HG03060 (cell line): Measurements from ENCODE around the gene ABITRAM.
"Not testable (repeated sequence)": the region's sequence is repeated elsewhere in the genome, so short reads cannot be mapped to it uniquely, and the experiment has no call there.

Source experiments
- ATAC-seq: cut with Tn5 transposase; IDR thresholded peaks from one replicate; pipeline ENCODE4 v1.9.1; 2021; ENCODE audit warnings: low read depth, moderate number of reproducible peaks; ENCODE audit not compliant: unreplicated experiment

ABITRAM gene

GRCh38 chr9:108924466-108924865, 9.7 kb upstream of the ABITRAM start:
- no peak for ATAC-seq

- no peak for ATAC-seq
Observed at GRCh38 chr9:108928386-108928785, 5.8 kb upstream of the ABITRAM start.

- ATAC-seq: no peak
Observed at GRCh38 chr9:108933231-108933717, 926 bp upstream of the ABITRAM start.

GRCh38 chr9:108933718-108934322, 380 bp upstream of the ABITRAM start, which contains the start of gene ELP1:
Gene ELP1 (minus strand): TSS chr9:108934124. CDS start chr9:108931146, 2,978 bp downstream.
- ATAC-seq: peak; percentile 61

- ATAC-seq: no peak
Observed at GRCh38 chr9:108937561-108938305, 3.5 kb downstream of the ABITRAM start.

GRCh38 chr9:108939975-108940374, 5.8 kb downstream of the ABITRAM start:
- ATAC-seq: no peak

GRCh38 chr9:108950168-108950567, 16.0 kb downstream of the ABITRAM start:
- ATAC-seq: no peak

- no peak for ATAC-seq
Observed at GRCh38 chr9:108951578-108951977, 17.4 kb downstream of the ABITRAM start.

GRCh38 chr9:108953983-108954574, 19.9 kb downstream of the ABITRAM start:
- ATAC-seq: no peak

GRCh38 chr9:108956022-108956630, 21.9 kb downstream of the ABITRAM start:
- ATAC-seq: no peak

- no peak for ATAC-seq
Observed at GRCh38 chr9:108956631-108957026, 22.4 kb downstream of the ABITRAM start.

- ATAC-seq: no peak
Observed at GRCh38 chr9:108960331-108960730, 26.1 kb downstream of the ABITRAM start.

GRCh38 chr9:108961151-108961550, 27.0 kb downstream of the ABITRAM start:
- ATAC-seq: no peak

GRCh38 chr9:108963459-108964143, 29.4 kb downstream of the ABITRAM start:
- no peak for ATAC-seq

GRCh38 chr9:108967916-108968315, 33.7 kb downstream of the ABITRAM start:
- ATAC-seq: no peak

GRCh38 chr9:108971392-108971791, 37.2 kb downstream of the ABITRAM start:
- ATAC-seq: not testable (repeated sequence)

GRCh38 chr9:108972186-108972585, 38.0 kb downstream of the ABITRAM start:
- ATAC-seq: no peak

GRCh38 chr9:108972626-108973209, 38.5 kb downstream of the ABITRAM start:
- no peak for ATAC-seq

GRCh38 chr9:108973895-108974294, 39.7 kb downstream of the ABITRAM start:
- ATAC-seq: no peak

- no peak for ATAC-seq
Observed at GRCh38 chr9:108978205-108978604, 44.0 kb downstream of the ABITRAM start.
